ENCODE data around the gene MAP3K6. TPM values are rescaled to one million over a fixed set of nuclear protein-coding genes. Genes with fewer than 3 reads are reported as not detected.

MAP3K6 gene
- total RNA-seq, 2 donors from 2014 or later, result 3.3 to 4.9 TPM

DNA sequence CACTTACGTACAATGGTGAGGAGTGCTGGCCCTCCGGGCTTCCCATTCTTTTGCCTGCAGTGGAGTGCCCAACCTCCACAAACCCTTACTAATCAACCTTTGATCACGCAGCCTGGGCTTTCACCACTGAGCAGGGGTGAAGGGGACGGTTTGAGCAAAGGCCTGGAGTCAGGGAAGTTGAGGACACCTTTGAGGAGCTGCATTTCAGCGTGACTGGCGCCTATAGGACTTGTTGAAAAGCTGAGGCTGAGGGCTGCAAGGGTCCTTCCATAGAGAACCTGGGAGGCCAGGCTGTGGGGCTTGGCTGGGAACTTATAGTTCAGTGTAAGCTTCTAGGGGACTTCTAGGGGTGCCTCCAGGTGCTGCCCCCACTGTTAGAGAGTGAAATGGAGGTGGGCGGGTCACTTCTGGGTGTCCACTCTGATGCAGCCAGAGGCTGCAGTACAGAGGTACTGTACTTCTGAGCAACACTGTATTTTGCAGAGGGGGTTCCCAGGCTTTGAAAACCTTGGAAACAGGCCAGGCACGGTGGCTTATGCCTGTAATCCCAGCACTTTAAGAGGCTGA, 15.1 kb downstream of the MAP3K6 start:
- H3K27me3 Mint-ChIP-seq, result no peaks in the 10 kb centered on the region
- H3K9me3 ChIP-seq (ENCODE audit: control insufficient read depth, low read length, poor library complexity, severe bottlenecking), result no peaks in the 10 kb centered on the region
- DNase-seq, result no peak
- no peak overlapping the region for H3K27ac Mint-ChIP-seq
- ATAC-seq, result no peak
- peaks cover 3% of the 10 kb centered on the region for H3K36me3 Mint-ChIP-seq (ENCODE audit: low read depth)
- no peak overlapping the region for H3K4me3 Mint-ChIP-seq
- peaks cover 22% of the 10 kb centered on the region for H3K4me1 Mint-ChIP-seq

DNA sequence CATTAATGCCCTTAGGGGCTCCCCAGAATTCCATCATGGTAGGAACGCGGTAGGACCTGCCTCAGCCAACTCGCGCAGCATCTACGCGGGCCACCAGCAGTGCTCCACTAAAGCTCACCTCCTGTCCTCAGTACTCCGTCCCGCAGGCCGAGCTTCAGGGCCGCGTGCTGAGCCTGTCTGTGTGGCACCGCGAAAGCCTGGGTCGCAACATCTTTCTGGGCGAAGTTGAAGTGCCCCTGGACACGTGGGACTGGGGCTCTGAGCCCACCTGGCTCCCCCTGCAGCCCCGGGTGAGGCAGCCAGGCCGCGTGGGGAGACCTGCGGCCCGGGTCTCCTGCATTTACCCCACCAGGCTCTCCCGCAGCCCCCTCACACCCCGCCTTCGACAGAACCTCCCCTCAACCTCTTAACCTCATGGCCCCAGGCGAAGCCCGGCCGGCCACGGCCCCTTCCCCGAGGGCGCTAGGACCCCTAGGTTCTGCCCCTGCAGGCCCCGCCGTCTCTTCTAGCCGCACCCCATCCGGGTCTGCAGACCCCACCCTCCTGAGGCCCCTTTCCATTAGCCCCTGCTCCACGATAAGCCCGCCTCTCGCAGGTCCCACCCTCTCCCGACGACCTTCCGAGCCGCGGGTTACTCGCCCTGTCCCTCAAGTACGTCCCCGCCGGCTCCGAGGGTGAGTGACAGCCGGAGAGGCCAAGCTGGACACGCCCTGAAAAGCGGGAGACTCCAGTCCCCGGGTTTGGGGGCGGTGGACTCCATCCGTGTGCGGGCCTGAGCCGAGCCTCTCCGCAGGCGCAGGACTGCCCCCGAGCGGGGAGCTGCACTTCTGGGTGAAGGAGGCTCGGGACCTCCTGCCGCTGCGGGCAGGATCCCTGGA, 15.9 kb downstream of the MAP3K6 start:
- peak overlapping the region; percentile 25 for H3K4me3 Mint-ChIP-seq
- ATAC-seq, result no peak
- H3K27me3 Mint-ChIP-seq, result no peaks in the 10 kb centered on the region
- H3K27ac Mint-ChIP-seq, result no peak overlapping the region
- no peaks in the 10 kb centered on the region for H3K9me3 ChIP-seq (ENCODE audit: control insufficient read depth, low read length, poor library complexity, severe bottlenecking)
- peaks cover 24% of the 10 kb centered on the region for H3K4me1 Mint-ChIP-seq
- H3K36me3 Mint-ChIP-seq (ENCODE audit: low read depth), result peaks cover 7% of the 10 kb centered on the region
- no peak for DNase-seq

DNA sequence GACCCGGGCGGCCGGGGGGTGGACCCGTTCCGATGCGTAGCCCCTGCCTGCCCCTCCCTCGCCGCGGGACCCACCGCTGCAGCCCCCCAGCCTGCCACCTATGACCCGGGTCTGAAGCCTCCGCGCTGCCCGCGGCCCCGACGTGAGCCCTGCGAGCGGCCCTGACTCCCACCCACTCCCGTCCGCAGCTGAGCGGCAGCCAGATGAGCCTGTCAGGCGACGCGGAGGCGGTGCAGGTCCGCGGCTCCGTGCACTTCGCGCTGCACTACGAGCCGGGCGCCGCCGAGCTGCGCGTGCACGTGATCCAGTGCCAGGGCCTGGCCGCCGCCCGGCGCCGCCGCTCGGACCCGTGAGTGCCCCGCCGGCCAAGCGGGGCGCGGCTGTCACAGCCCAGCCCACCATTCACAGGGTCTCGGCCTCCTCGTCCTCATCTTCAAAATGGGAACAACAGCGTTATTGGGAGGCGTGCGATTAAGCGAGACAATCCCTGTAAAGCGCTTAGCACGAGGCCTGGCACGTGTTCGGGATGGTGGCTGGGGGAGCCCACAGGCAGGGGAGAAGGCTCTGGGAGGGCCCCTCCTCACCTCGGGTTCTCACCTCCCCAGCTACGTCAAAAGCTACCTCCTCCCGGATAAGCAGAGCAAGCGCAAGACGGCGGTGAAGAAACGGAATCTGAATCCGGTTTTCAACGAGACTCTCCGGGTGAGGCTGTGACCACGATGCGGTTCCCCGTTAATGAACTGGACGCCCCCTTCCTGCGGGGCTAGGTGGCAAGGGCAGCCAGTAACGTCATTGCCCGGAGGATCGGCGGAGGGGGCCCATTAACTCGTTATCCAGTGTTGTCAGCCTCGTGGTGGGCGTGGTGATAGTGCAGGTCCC, 16.7 kb downstream of the MAP3K6 start:
- Mint-ChIP-seq H3K27me3 (no peaks in the 10 kb centered on the region), H3K4me1 (peaks cover 21% of the 10 kb centered on the region), H3K4me3 (no peak overlapping the region), H3K27ac (no peak overlapping the region), H3K36me3 (ENCODE audit: low read depth) (peaks cover 7% of the 10 kb centered on the region)
- DNase-seq (no peak), ATAC-seq (peak; percentile 75)
- H3K9me3 ChIP-seq (ENCODE audit: control insufficient read depth, low read length, poor library complexity, severe bottlenecking), result no peaks in the 10 kb centered on the region

DNA sequence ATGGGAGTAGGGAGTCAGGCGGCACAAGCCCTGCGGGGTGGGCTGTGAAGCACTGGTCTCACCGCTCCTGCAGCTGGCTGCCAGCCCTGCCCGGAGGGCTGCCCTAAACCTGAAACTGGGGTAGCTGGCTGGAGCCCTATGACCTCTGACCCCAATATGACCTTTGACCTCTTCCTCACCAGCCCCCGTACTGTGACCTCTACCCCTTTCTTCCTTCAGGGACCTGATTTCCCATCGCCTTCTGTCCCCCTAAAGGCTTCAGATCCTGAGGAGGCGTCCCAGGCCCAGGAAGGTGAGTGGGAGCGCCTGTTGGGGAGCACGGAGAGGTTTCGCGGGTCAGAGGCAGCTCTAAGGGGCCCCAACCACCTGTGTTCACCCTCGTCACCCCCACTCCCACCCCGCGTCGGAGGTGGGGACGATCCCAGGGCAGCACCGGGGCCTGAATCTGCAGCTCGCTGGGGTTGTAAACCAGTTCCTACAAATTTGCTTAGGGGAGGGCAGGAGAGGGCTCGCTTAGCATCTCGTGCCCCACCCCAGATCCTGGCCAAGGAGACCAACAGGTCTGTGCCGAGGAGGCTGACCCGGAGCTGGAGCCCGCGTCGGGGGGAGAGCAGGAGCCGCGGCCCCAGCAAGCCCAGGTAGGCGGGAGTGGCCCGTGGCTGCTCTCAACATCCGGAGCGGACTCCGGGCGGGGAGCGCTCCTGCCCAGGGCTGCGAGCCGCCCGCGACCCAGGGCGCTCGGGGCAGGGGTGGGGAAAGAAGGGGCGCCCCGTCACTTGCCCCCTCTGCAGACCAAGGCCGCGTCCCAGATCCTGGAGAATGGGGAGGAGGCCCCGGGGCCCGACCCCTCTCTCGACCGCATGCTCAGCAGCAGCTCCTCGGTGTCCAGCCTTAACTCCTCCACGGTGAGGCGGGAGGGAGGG, 17.6 kb downstream of the MAP3K6 start:
- H3K27ac Mint-ChIP-seq, result peak overlapping the region; percentile 59
- H3K4me1 Mint-ChIP-seq, result peaks cover 25% of the 10 kb centered on the region

DNA sequence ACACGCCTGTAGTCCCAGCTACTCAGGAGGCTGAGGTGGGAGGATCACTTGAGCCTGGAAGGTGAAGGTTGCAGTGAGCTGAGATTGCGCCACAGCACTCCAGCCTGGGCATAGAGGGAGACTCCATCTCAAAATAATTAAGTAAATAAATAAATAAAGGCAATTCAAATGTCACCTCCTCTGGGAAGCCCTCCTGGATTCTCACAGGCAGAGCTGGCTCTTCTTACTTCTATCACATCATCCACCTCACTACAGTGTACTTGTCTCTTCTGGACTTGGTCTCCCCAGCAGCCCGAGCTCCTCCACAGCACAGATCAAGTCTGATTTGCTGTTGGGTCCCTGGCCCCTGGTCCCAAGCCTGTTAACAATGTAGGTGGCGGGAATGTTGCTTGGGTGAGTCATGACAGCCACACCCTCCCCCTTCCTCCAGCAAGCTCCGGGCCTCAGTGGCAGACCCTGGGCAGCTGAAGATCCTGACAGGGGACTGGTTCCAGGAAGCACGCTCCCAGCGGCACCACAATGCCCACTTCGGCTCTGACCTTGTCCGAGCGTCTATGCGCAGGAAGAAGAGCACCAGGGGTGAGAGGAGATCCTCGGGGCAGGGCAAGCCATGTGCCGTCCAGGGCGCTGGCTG, 19.7 kb downstream of the MAP3K6 start:
- Mint-ChIP-seq H3K4me3 (no peak overlapping the region), H3K36me3 (ENCODE audit: low read depth) (peaks cover 12% of the 10 kb centered on the region), H3K27me3 (no peaks in the 10 kb centered on the region), H3K27ac (peak overlapping the region; percentile 19), H3K4me1 (peaks cover 35% of the 10 kb centered on the region)
- DNase-seq, result no peak
- no peaks in the 10 kb centered on the region for H3K9me3 ChIP-seq (ENCODE audit: control insufficient read depth, low read length, poor library complexity, severe bottlenecking)
- no peak for ATAC-seq

More for the DNA sequence above, 17.6 kb downstream of the MAP3K6 start:
- Mint-ChIP-seq H3K4me3 (peak overlapping the region; percentile 84), H3K27me3 (no peaks in the 10 kb centered on the region), H3K36me3 (ENCODE audit: low read depth) (peaks cover 7% of the 10 kb centered on the region)
- DNase-seq (peak in 2 of 3 donors; percentile 34 to 42), ATAC-seq (peak; percentile 90)
- H3K9me3 ChIP-seq (ENCODE audit: control insufficient read depth, low read length, poor library complexity, severe bottlenecking), result no peaks in the 10 kb centered on the region

DNA sequence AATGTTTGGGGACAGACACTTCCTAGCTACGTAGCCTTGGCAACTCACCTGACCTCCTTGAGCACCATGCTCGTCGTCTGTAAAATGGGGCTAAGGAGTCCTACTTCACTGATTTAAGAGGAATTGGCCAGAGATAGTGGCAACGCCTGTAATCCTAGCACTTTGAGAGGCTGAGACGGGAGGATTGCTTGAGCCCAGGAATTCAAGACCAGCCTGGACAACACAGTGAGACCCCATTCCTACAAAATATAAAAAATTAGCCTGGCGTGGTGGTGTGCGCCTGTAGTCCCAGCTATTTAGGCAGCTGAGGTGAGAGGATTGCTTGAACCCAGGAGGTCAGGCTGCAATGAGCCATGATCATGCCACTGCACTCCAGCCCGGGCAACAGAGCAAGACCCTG, 20.4 kb downstream of the MAP3K6 start:
- no peaks in the 10 kb centered on the region for H3K9me3 ChIP-seq (ENCODE audit: control insufficient read depth, low read length, poor library complexity, severe bottlenecking)
- DNase-seq, result no peak
- Mint-ChIP-seq H3K27ac (peak overlapping the region; percentile 57), H3K36me3 (ENCODE audit: low read depth) (peaks cover 12% of the 10 kb centered on the region), H3K4me3 (peak overlapping the region; percentile 59), H3K27me3 (no peaks in the 10 kb centered on the region), H3K4me1 (peaks cover 40% of the 10 kb centered on the region)
- no peak for ATAC-seq

DNA sequence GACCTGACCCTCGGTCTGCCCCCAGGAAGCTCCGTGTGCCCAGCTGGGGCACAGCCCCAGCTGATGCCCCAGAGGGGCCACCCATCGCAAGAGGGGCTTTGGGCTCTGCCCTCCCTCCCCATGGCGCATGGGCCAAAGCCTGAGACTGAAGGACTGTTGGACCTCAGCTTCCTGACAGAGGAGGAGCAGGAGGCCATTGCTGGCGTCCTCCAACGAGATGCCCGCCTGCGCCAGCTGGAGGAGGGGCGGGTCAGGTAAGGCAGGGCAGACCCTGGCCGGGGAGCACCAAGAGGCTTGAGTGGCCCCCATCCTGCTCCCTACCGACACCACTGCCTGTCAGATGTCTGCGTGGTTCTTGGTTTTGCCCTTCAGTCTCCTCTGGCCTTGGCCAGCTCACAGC, 21.5 kb downstream of the MAP3K6 start:
- no peaks in the 10 kb centered on the region for H3K9me3 ChIP-seq (ENCODE audit: control insufficient read depth, low read length, poor library complexity, severe bottlenecking)
- peaks cover 12% of the 10 kb centered on the region for H3K36me3 Mint-ChIP-seq (ENCODE audit: low read depth)
- ATAC-seq, result no peak
- no peaks in the 10 kb centered on the region for H3K27me3 Mint-ChIP-seq
- H3K27ac Mint-ChIP-seq, result peak overlapping the region; percentile 57
- H3K4me3 Mint-ChIP-seq, result peak overlapping the region; percentile 80
- peaks cover 49% of the 10 kb centered on the region for H3K4me1 Mint-ChIP-seq
- no peak for DNase-seq

DNA sequence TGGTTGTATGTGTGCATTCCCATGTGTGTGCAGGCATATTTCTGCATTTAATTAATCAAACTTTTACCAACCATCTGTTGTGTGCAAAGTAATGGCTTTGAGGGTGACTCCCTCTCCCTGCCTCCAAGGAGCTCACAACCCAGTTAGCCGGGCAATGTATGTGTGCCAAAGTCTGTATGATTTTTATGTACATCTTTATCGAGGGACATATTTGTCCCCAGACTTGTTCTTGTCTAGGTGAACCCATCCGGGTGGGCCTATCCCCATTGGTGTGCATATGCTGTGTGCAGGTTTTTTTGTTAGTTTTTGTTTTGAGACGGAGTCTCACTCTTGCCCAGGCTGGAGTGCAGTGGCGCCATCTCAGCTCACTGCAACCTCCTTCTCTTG, 23.1 kb downstream of the MAP3K6 start:
- Mint-ChIP-seq H3K4me1 (peaks cover 59% of the 10 kb centered on the region), H3K36me3 (ENCODE audit: low read depth) (peaks cover 12% of the 10 kb centered on the region)
- no peaks in the 10 kb centered on the region for H3K9me3 ChIP-seq (ENCODE audit: control insufficient read depth, low read length, poor library complexity, severe bottlenecking)

DNA sequence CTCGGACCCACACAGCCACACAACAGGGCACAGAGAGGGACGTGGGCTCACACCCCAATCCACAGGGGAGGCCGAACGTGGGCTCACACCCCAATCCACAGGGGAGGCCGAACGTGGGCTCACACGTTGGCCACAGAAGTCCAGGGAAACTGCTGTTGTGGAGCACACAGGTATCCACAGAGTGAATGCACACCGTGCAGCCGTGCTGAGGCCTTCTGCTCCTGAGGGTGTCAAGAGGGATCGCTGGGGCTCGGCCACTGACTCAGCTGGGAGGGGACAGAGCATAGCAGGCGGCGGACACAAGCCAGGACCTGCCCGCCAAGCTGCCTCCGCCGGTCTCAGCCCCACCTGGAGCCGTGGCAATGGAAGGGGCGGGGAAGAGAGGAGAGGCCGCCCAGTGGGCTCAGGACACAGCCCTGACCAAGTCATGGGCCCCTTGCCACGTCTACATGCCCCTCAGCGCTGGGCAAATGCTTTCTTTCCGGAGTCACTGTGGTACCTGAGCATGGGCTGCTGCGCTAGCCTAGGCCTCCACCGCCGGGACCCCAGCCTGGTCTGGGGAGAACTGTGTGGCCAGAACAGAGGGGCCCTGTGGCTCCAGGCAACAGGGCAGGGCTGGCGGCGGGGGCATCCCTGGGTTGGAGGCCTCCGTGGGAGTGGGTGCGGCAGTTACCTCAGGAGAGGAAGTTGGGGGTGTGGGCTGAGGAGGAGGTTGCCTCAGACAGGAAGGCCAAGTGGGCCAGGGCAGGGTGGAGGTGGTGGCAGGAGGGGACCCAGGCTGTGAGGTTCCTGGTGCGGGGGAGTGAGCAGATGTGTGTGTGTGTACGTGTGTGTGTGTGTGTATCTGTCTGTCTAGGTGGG, 23.8 kb downstream of the MAP3K6 start:
- Mint-ChIP-seq H3K4me1 (peaks cover 57% of the 10 kb centered on the region), H3K27me3 (no peaks in the 10 kb centered on the region), H3K4me3 (peak overlapping the region; percentile 99), H3K27ac (peak overlapping the region; percentile 98), H3K36me3 (ENCODE audit: low read depth) (peaks cover 10% of the 10 kb centered on the region)
- ATAC-seq (peak; percentile 87), DNase-seq (peak; percentile 64 to 76 (median 67))
- H3K9me3 ChIP-seq (ENCODE audit: control insufficient read depth, low read length, poor library complexity, severe bottlenecking), result no peaks in the 10 kb centered on the region

More for the DNA sequence above, 23.1 kb downstream of the MAP3K6 start:
- DNase-seq, result no peak
- peak; percentile 6 for ATAC-seq
- Mint-ChIP-seq H3K27me3 (no peaks in the 10 kb centered on the region), H3K27ac (peak overlapping the region; percentile 98), H3K4me3 (peak overlapping the region; percentile 99)

DNA sequence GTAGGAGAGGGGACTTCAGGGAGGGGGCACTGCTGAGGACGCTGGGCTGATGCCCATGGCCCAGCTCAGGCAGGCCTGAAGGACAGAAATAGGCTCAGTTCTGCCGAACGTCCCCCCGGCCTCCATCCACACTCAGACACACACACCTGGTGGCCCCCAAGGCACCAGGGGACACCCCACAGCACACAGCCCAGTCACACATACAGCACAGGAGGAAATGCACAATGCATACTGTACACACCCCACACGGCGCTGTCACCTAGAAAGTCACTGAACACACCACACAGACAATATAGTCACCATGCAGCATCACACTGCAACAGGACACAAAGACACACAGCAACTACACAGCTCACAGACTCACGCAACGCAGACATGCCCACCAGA, 24.4 kb downstream of the MAP3K6 start:
- DNase-seq, result no peak
- H3K9me3 ChIP-seq (ENCODE audit: control insufficient read depth, low read length, poor library complexity, severe bottlenecking), result no peaks in the 10 kb centered on the region
- Mint-ChIP-seq H3K4me1 (peaks cover 53% of the 10 kb centered on the region), H3K4me3 (peak overlapping the region; percentile 99), H3K27ac (peak overlapping the region; percentile 98), H3K36me3 (ENCODE audit: low read depth) (peaks cover 9% of the 10 kb centered on the region), H3K27me3 (no peaks in the 10 kb centered on the region)
- peak; percentile 48 for ATAC-seq

DNA sequence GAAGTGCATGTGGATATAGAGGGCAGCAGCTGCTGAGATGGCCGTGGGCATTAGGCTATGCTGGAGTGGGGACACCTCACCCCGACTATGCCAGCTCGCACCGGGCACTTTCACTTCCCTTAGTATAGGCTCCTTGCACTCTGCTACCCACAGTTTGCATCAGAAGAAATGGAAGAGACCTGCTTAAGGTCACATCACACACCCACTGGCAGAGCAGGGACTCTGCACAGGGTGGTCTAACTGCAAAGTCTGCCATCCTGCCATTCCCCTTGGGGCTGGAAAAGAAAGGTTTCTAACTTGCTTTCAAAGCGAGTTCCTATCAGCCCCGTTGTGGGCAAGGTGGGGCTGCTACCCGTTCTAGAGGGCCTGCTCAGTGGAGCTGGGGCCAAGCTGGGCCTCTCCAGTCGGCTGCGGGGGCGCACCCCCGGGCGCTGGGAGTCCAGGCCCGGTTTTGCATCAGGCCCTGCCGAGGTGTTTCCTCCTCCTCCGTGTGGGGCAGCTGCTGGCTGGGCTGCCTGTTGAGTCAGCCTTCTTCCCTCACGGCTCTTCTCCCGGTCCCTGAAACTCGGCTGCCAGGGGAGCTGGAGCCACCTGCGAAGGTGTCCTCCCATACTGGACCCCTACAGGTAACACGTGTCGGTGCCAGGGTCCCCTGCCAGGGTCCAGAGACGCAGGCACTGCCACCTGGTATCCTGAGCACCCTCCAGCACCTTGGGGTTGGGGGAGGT, 25.1 kb downstream of the MAP3K6 start, which contains the start of gene SYTL1:
Gene SYTL1, plus strand, starts transcription at position 498 of the 728 bp plus-strand sequence. CDS start 3,313 bp downstream, outside the sequence.
- ATAC-seq (peak; percentile 66), DNase-seq (peak; percentile 45 to 56 (median 54))
- Mint-ChIP-seq H3K27me3 (no peaks in the 10 kb centered on the region), H3K27ac (peak within 1 kb of the TSS; percentile 98), H3K4me1 (peaks cover 49% of the 10 kb centered on the region), H3K4me3 (peak within 1 kb of the TSS; percentile 99), H3K36me3 (ENCODE audit: low read depth) (peaks cover 9% of the 10 kb centered on the region)
- no peaks in the 10 kb centered on the region for H3K9me3 ChIP-seq (ENCODE audit: control insufficient read depth, low read length, poor library complexity, severe bottlenecking)
